ENCODE data around the gene PDE4D. TPM values are rescaled to one million over a fixed set of nuclear protein-coding genes. Genes with fewer than 3 reads are reported as not detected.
"Not testable (repeated sequence)": the region's sequence is repeated elsewhere in the genome, so short reads cannot be mapped to it uniquely, and the experiment has no call there.

PDE4D gene
- total RNA-seq, 1 donor from 2014 or later: 39.2 TPM

DNA sequence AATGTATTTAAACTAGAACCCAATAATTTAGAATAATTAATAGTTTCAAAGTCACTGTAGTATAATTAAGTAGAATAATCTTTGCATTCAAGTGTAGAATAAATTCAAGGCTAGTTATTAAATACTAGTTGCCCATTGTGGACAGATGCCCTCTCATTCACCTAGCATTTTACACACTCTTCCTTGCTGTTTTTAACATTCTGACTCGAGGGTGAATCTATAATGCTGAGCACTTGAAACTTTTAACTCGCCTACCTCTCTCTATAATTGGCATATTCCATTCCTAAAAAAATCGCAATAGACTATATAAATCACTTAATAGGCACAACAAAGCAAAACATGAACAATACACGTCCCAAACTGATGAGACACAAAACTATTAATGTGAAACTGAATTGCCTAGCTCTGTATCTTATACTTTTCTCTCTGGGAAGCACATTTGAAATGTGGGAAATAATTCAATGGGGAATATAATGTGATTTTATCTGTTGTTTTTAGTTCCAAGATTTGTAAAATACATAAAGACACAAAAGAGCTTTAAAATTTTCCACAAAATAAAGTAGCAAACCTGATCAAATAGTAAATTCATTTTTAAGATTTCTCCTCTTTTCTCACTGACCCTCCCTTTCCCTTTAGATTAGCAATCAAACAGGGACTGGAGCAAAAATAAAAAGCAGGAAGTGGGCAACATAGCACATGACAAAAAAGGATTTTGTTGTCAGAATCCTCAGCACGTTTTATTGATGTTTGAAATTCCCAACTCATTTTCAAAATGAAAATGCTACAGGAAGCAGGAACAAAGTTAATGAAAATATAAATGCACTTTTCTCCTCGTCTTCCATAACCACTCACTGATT, 295.6 kb downstream of the PDE4D start:
- Histone ChIP-seq H3K4me3 (ENCODE audit: low read depth, low read length) (no peak overlapping the region), H3K36me3 (ENCODE audit: control insufficient read depth, insufficient read depth, low read length) (no peaks in the 10 kb centered on the region), H3K27me3 (ENCODE audit: control insufficient read depth, insufficient read depth, low read length) (no peaks in the 10 kb centered on the region)
- TF ChIP-seq CTCF (IDR thresholded peaks at IDR 0.05; ENCODE audit: insufficient read depth, low read length, poor library complexity, severe bottlenecking): no peak
- no peak for DNase-seq (ENCODE audit: low read depth)

- Histone ChIP-seq H3K4me3 (ENCODE audit: low read depth, low read length) (no peak overlapping the region), H3K36me3 (ENCODE audit: control insufficient read depth, insufficient read depth, low read length) (no peaks in the 10 kb centered on the region), H3K27me3 (ENCODE audit: control insufficient read depth, insufficient read depth, low read length) (no peaks in the 10 kb centered on the region)
- no peak for DNase-seq (ENCODE audit: low read depth)
- no peak for TF ChIP-seq CTCF (IDR thresholded peaks at IDR 0.05; ENCODE audit: insufficient read depth, low read length, poor library complexity, severe bottlenecking)
Measured at GRCh38 chr5:59596586-59597350, 296.8 kb downstream of the PDE4D start.

DNA sequence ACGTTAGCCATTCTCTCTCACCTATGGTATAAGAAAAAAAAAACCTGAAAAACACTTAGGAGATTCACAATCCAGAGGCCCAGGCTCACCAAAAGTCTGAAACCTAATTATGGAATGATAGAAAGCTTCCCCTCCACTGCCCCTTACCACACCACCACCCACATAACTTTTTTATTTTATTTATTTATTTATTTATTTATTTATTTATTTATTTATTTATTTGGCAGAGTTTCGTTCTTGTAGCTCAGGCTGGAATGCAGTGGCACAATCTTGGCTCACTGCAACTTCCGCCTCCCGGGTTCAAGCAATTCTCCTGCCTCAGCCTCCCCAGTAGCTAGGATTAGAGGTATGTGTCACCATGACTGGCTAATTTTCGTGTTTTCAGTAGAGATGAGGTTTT, 299.4 kb downstream of the PDE4D start:
- DNase-seq (ENCODE audit: low read depth); H3K36me3 ChIP-seq (ENCODE audit: control insufficient read depth, insufficient read depth, low read length); H3K4me3 ChIP-seq (ENCODE audit: low read depth, low read length); H3K27me3 ChIP-seq (ENCODE audit: control insufficient read depth, insufficient read depth, low read length): not testable (repeated sequence)

DNA sequence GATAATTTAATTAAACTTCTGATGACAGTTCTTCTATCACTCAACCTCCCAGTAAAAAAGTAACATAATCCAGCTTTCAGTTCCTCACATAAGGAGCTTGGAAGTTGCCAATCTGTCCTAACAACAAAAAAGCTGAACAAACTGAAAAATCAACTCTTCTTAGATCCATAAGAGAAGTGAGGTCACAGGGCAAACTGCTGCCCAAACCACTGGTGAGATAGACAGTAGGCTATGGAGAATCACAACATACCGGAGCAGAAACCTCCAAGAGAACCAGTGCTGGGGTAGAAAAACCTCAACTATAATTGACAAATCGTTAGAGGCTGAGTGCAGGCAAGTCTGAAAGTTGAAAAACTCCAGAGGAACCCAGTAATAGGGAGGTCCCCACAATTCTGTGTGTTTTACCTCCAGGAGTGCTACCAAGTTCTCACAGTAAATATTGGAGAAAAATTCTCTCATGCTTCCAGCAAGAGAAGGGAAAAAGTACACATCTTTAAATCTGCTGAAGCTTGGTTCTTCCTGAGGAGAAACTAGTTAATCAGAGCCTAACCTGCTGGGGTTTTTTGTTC, 300.0 kb downstream of the PDE4D start:
- Histone ChIP-seq H3K4me3 (ENCODE audit: low read depth, low read length) (no peak overlapping the region), H3K27me3 (ENCODE audit: control insufficient read depth, insufficient read depth, low read length) (no peaks in the 10 kb centered on the region)
- DNase-seq (ENCODE audit: low read depth): no peak

DNA sequence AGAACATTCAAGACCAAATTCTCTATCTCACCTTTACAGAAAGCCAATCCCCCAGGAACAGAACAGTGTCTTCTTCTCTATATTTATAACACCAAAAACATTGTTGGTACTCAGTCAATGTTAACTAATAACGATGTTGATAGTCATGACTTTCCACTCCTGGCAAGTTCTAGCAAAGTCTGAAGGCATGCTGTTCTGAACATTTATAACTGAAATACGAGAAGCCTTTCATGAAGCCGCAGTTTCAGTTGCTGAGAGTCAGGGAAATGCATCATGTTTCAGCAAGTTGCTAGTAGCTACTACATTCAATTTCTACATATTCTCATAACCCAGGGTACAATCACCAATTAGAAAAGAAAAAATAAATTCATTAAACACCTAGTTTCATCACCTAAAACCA, 301.4 kb downstream of the PDE4D start:
- DNase-seq (ENCODE audit: low read depth): no peak
- no peak overlapping the region for H3K4me3 ChIP-seq (ENCODE audit: low read depth, low read length)
- no peaks in the 10 kb centered on the region for H3K27me3 ChIP-seq (ENCODE audit: control insufficient read depth, insufficient read depth, low read length)
- no peak for TF ChIP-seq CTCF (IDR thresholded peaks at IDR 0.05; ENCODE audit: insufficient read depth, low read length, poor library complexity, severe bottlenecking)
- H3K36me3 ChIP-seq (ENCODE audit: control insufficient read depth, insufficient read depth, low read length): no peaks in the 10 kb centered on the region

More for the DNA sequence above, 300.0 kb downstream of the PDE4D start:
- TF ChIP-seq CTCF (IDR thresholded peaks at IDR 0.05; ENCODE audit: insufficient read depth, low read length, poor library complexity, severe bottlenecking): no peak
- H3K36me3 ChIP-seq (ENCODE audit: control insufficient read depth, insufficient read depth, low read length): no peaks in the 10 kb centered on the region

DNA sequence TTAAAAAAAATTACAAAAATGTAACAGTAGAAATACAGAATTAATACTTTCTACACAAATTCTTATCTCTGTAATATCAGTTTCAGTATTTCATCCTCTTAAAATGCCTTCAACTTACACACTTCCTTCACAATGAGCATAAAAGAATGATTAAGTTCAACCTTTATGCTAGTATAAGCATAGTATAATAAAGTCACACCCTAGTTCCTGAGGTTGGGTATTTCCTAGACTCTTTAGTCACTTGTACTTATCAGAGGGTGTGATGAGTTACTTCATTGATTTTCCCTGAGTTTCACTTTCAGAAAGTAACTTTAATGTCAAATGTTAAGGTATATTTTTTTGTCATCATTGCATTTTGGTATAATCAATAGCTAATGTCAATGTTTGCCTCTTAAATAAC, 302.4 kb downstream of the PDE4D start:
- no peak for TF ChIP-seq CTCF (IDR thresholded peaks at IDR 0.05; ENCODE audit: insufficient read depth, low read length, poor library complexity, severe bottlenecking)
- no peaks in the 10 kb centered on the region for H3K36me3 ChIP-seq (ENCODE audit: control insufficient read depth, insufficient read depth, low read length)
- H3K27me3 ChIP-seq (ENCODE audit: control insufficient read depth, insufficient read depth, low read length): no peaks in the 10 kb centered on the region
- DNase-seq (ENCODE audit: low read depth): no peak
- H3K4me3 ChIP-seq (ENCODE audit: low read depth, low read length): no peak overlapping the region

All from kidney epithelial cell (primary cell).